Ovary (tissue), 9 donors: ENCODE measurements around the gene BNC1. TPM values are rescaled to one million over a fixed set of nuclear protein-coding genes. Genes with fewer than 3 reads are reported as not detected.

Experiments
- DNase-seq, 5 donors: peaks; one replicate each; pipeline ENCODE4 v3.0.0-alpha.2; 2019 to 2020
- H3K27ac ChIP-seq, 2 donors: fragments of 200-600 bp; one replicate each; pipeline versions ENCODE4 v1.5.1 to v1.8.0; 2019 to 2022
- H3K27me3 ChIP-seq: fragments of 200-600 bp; one replicate; pipeline ENCODE4 v1.8.0; 2022
- H3K36me3 ChIP-seq: fragments of 200-600 bp; sonication (generic); one replicate; pipeline ENCODE4 v1.5.1; 2019
- H3K4me1 ChIP-seq: one replicate; pipeline ENCODE4 v1.8.1; 2013; ENCODE audit warnings: mild to moderate bottlenecking, moderate library complexity; ENCODE audit not compliant: insufficient read depth
- H3K4me3 ChIP-seq: fragments of 200-600 bp; sonication (generic); one replicate; pipeline ENCODE4 v1.5.1; 2017
- H3K9me3 ChIP-seq, 2 donors: fragments of 200-600 bp in 1 of 2; sonication (generic) in 1 of 2; one replicate each; pipeline versions ENCODE4 v1.5.1 to v1.8.1; 2013 to 2019; ENCODE audit warnings: mild to moderate bottlenecking in 1 of 2, moderate library complexity in 1 of 2
- EP300 ChIP-seq: sonication (generic); formaldehyde crosslinking; IDR thresholded peaks from one replicate; pipeline ENCODE4 v1.6.1; 2017; ENCODE audit warnings: antibody characterized with exemption
- POLR2A ChIP-seq: fragments of 450-650 bp; IDR thresholded peaks from one replicate; pipeline ENCODE4 v1.6.1; 2017; ENCODE audit warnings: antibody characterized with exemption, mild to moderate bottlenecking, moderate library complexity
- WGBS, 3 donors: extraction: QIAGEN DNeasy Blood & Tissue Kit in 1 of 3; methylation state at CpG; one replicate each; pipeline versions ENCODE4 v1.1.5 to v1.1.7; 2013 to 2017; 5-methylcytosine and 5-hydroxymethylcytosine counted together
- intact Hi-C, 4 donors: fragments of 100-400 bp; cut with DNase I; formaldehyde crosslinking; loops; one replicate each; pipeline versions ENCODE4 v1.11.0 to v1.15.1; 2022 to 2023
- polyA plus RNA-seq, 2 donors: library from polyadenylated mRNA; stranded (reverse); fragments of 200-250 nt in 1 of 2; fragments of 350-450 nt in 1 of 2; fragmentation: Illumina TruSeq in 1 of 2; extraction: RNeasy Lipid Tissue Mini Kit (QIAGEN cat#74804) in 1 of 2; gene quantifications; one replicate each; pipeline ENCODE4 v1.2.3, GENCODE V29; 2013 to 2014
- total RNA-seq, 7 donors: library from RNA; depleted of rRNA in 2 of 7; stranded (reverse); fragments of >200 nt in 2 of 7; fragmentation: NEBNext Ultra II Directional in 3 of 7; extraction: Animal tissue kit (Norgen Biotek cat#: 25700) in 3 of 7; gene quantifications; one replicate each; pipeline versions ENCODE4 v1.1.0 to v1.2.4, GENCODE V29; 2016 to 2023
- TF ChIP-seq, protein P1 (sequence below), 3 donors: fragments of 450-650 bp in 2 of 3; fragments of 200-600 bp in 1 of 3; IDR thresholded peaks; one replicate each; pipeline versions ENCODE4 v1.5.1 to v1.8.0; 2016 to 2022; ENCODE audit warnings: antibody characterized with exemption in 3 of 3, mild to moderate bottlenecking in 1 of 3
- donor health status: DM: no; HTN: no; CAD: no; lungs with moderate emphysema.
- donor health status: DM: no; HTN: no; CAD: no.
- donor health status: Bipolar disorder and iron deficiency.
- donor health status: DM: yes; HTN: yes; CAD: no.
- donor health status: DM: no; HTN: no; CAD: no.
- donor health status: DM: yes; HTN: yes; CAD: no.

The BNC1 gene
- total and polyA plus RNA-seq, 9 donors: 0.23 to 31.6 (median 0.47) TPM

DNA sequence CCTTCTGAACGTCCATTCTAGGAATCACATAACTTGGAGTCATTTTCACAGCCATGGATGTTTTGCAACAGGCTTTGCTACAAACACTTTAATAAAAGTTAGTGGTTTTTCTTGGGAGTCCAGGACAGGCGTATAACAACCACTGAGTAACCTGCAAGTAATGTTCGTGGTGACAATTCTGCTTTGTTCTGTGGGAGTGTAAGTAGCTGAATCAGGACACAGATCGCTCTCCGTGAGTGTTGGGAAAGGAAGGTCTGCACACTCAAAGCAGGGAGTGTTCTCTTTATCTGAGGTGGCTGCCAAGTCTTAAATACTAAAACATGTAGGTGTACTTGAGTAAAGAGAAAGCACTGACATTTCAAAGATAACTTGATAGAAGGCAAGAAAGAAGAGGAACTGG is 7.9 kb upstream of the BNC1 start:
- DNase-seq: no peak
- no peaks in the 10 kb centered on the region for H3K27me3 ChIP-seq
- 22 to 35% (median 26%) methylated on average over 5 of the region's 5 CpGs for WGBS, 3 donors

DNA sequence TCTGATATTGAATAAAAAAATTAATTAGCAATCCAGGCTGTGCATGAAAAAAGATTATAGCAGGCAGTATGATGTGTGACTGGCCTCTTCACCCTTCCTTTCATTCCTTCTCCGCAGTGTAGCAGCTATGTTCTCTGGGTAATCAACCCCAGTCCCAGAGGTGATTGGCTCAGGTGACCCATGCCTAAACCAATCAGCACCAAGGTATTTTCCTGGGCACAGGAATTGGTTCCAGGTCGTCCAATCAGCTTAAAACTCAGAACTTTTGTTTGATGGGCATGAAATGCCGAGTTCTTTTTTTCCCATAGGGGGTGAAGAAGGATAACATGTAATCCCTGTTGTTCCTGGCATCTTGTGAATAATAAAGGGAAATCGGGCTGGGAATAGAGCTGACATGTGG is 5.8 kb upstream of the BNC1 start:
- Histone ChIP-seq H3K27me3 (no peaks in the 10 kb centered on the region), H3K4me3 (no peak overlapping the region), H3K4me1 (no peaks in the 10 kb centered on the region), H3K36me3 (no peaks in the 10 kb centered on the region), H3K9me3 (no peaks in the 10 kb centered on the region), H3K27ac (no peak overlapping the region)
- no peak for DNase-seq
- 73 to 81% (median 77%) methylated on average over 4 of the region's 4 CpGs for WGBS, 3 donors
- TF ChIP-seq, protein P1, sequence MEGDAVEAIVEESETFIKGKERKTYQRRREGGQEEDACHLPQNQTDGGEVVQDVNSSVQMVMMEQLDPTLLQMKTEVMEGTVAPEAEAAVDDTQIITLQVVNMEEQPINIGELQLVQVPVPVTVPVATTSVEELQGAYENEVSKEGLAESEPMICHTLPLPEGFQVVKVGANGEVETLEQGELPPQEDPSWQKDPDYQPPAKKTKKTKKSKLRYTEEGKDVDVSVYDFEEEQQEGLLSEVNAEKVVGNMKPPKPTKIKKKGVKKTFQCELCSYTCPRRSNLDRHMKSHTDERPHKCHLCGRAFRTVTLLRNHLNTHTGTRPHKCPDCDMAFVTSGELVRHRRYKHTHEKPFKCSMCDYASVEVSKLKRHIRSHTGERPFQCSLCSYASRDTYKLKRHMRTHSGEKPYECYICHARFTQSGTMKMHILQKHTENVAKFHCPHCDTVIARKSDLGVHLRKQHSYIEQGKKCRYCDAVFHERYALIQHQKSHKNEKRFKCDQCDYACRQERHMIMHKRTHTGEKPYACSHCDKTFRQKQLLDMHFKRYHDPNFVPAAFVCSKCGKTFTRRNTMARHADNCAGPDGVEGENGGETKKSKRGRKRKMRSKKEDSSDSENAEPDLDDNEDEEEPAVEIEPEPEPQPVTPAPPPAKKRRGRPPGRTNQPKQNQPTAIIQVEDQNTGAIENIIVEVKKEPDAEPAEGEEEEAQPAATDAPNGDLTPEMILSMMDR (IDR thresholded peaks at IDR 0.05): no peak
- no peak for TF ChIP-seq EP300
- TF ChIP-seq POLR2A: no peak
- intact Hi-C loops: no loop called here

More for the DNA sequence above, 7.9 kb upstream of the BNC1 start:
- Histone ChIP-seq H3K9me3 (no peaks in the 10 kb centered on the region), H3K4me1 (no peaks in the 10 kb centered on the region), H3K4me3 (no peak overlapping the region), H3K27ac (no peak overlapping the region), H3K36me3 (no peaks in the 10 kb centered on the region)
- intact Hi-C loops: no loop called here
- TF ChIP-seq, protein P1 (IDR thresholded peaks at IDR 0.05): no peak
- TF ChIP-seq POLR2A (no peak), EP300 (no peak)

DNA sequence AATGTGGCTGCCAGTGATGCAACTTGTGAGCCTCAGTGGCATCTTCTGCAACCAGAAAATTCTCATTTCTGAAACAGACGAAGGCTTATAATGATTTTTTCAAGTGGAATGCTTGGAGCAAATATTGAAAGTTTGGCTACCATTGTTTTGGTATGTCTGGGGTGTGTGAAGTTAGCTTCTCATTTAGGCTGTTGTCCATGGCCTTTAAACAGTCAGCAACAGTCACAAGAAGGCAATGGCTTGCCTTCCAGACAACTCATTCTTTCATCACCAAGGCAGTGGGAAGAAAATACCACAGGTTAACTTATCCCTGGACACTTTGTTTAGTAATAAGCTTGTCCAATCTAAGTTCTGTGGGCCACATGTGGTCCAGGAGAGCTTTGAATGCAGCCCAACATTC is 4.7 kb upstream of the BNC1 start:
- no peak for TF ChIP-seq POLR2A
- no peak for DNase-seq
- Histone ChIP-seq H3K4me1 (no peaks in the 10 kb centered on the region), H3K27me3 (no peaks in the 10 kb centered on the region), H3K9me3 (no peaks in the 10 kb centered on the region), H3K27ac (no peak overlapping the region), H3K36me3 (no peaks in the 10 kb centered on the region), H3K4me3 (no peak overlapping the region)
- intact Hi-C loops: no loop called here
- WGBS, 3 donors: 77 to 86% (median 85%) methylated on average over 1 of the region's 1 CpG

DNA sequence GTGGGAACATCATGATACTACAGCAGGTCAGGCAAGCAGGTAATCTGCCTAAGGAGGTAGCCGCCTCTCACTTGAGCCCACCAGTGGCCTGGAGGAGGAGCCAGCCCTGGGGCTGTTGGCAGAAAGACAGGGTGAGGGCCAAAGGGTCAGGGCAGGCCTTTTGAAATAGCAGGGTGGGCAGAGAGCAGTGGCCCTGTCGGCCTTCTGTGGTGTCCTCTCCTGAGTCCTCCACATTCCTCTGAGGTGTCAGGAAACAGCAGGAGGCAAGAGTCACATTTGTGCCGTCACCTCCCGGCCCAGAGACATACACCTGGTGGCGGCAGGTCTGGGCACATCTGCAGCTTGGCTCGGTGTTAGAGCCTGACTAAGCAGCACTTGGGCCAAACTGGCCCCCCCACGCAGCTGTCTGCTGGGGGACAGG is 3.9 kb upstream of the BNC1 start:
- no peaks in the 10 kb centered on the region for H3K27me3 ChIP-seq
- no peak for DNase-seq

DNA sequence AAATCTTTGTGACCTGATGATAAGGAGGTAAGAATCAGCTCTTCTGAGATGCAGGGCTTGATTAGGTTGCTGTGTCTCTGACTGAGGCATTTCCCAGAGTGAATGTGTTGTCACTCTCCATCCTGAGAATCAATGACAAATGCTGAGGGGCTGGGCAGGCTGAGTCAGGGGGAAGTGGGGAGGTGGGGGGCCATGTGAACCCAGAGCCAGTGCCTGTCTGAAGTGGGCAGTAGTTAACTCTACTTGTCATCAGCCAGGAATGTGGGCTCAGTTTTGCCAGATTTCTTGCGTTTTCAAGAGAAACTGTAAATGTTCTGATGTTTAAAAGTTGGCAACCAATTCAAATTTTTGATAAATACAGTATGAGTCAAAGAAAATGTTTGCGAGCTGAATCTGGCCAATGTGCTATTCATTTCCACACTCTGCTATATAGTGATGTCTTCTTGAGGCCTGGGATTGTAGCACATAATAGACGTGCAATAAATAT is 3.1 kb upstream of the BNC1 start:
- Histone ChIP-seq H3K4me3 (no peak overlapping the region), H3K9me3 (no peaks in the 10 kb centered on the region), H3K36me3 (no peaks in the 10 kb centered on the region), H3K4me1 (no peaks in the 10 kb centered on the region), H3K27me3 (no peaks in the 10 kb centered on the region), H3K27ac (no peak overlapping the region)
- no peak for TF ChIP-seq EP300
- TF ChIP-seq, protein P1 (IDR thresholded peaks at IDR 0.05): no peak
- no peak for TF ChIP-seq POLR2A
- 29 to 43% (median 35%) methylated on average over 3 of the region's 3 CpGs for WGBS, 3 donors
- no peak for DNase-seq
- intact Hi-C loops: no loop called here

More for the DNA sequence above, 3.9 kb upstream of the BNC1 start:
- Histone ChIP-seq H3K27ac (no peak overlapping the region), H3K9me3 (no peaks in the 10 kb centered on the region), H3K4me3 (no peak overlapping the region), H3K36me3 (no peaks in the 10 kb centered on the region), H3K4me1 (no peaks in the 10 kb centered on the region)
- 55 to 81% (median 72%) methylated on average over 7 of the region's 7 CpGs for WGBS, 3 donors
- intact Hi-C loops: no loop called here
- TF ChIP-seq, protein P1 (IDR thresholded peaks at IDR 0.05): no peak
- TF ChIP-seq EP300: no peak
- no peak for TF ChIP-seq POLR2A
